K562 (cell line): ENCODE data around the gene ATG13. TPM values are rescaled to one million over a fixed set of nuclear protein-coding genes. Genes with fewer than 3 reads are reported as not detected.

Experiments used
- ATF6 ChIP-seq: sonication (generic); formaldehyde crosslinking; IDR thresholded peaks from 2 replicates; pipeline ENCODE4 v1.4.0; 2020; ENCODE audit warnings: mild to moderate bottlenecking, missing genetic modification reagents
- BRCA1 ChIP-seq, 2 experiments: fragments of 450-650 bp in 1 of 2; sonication (generic) in 1 of 2; formaldehyde crosslinking in 1 of 2; IDR thresholded peaks; 2 replicates each; pipeline versions ENCODE4 v1.5.0 to v1.6.1; 2017 to 2020; ENCODE audit warnings: mild to moderate bottlenecking in 1 of 2, missing genetic modification reagents in 1 of 2
- BRD9 ChIP-seq: fragments of 450-650 bp; IDR thresholded peaks from 2 replicates; pipeline ENCODE4 v1.6.1; 2018; ENCODE audit warnings: low read depth; ENCODE audit not compliant: partially characterized antibody
- C11orf30 ChIP-seq: fragments of 450-650 bp; IDR thresholded peaks from 2 replicates; pipeline ENCODE4 v1.6.1; 2016; ENCODE audit warnings: low read depth, mild to moderate bottlenecking
- CC2D1A ChIP-seq: fragments of 450-650 bp; IDR thresholded peaks from 2 replicates; pipeline ENCODE4 v1.6.1; 2017; ENCODE audit warnings: mild to moderate bottlenecking
- CSDE1 ChIP-seq, 2 experiments: fragments of 450-650 bp; IDR thresholded peaks; 2 replicates each; pipeline ENCODE4 v1.6.1; 2016; ENCODE audit warnings: mild to moderate bottlenecking in 1 of 2
- EHMT2 ChIP-seq: fragments of 450-650 bp; IDR thresholded peaks from 2 replicates; pipeline ENCODE4 v1.6.1; 2018; ENCODE audit warnings: antibody characterized with exemption
- ETV5 ChIP-seq: sonication (generic); formaldehyde crosslinking; IDR thresholded peaks from 2 replicates; pipeline ENCODE4 v1.4.0; 2020; ENCODE audit warnings: low read depth, mild to moderate bottlenecking, missing genetic modification reagents
- FIP1L1 ChIP-seq: fragments of 200-400 bp; formaldehyde crosslinking; IDR thresholded peaks from 2 replicates; pipeline ENCODE4 v1.6.1; 2018; ENCODE audit warnings: mild to moderate bottlenecking, low read depth, low read length; ENCODE audit not compliant: poor library complexity, severe bottlenecking
- FOXK2 ChIP-seq, 2 experiments: fragments of 450-650 bp; IDR thresholded peaks in 1 of 2; conservative IDR thresholded peaks in 1 of 2; 2 replicates each; pipeline ENCODE4 v1.6.1; 2016; ENCODE audit warnings: low read depth in 2 of 2, mild to moderate bottlenecking in 1 of 2
- KDM4B ChIP-seq, 2 experiments: fragments of 450-650 bp in 1 of 2; sonication (generic) in 1 of 2; IDR thresholded peaks; 2 replicates each; pipeline ENCODE4 v1.6.1; 2016 to 2017; ENCODE audit warnings: borderline replicate concordance in 2 of 2, antibody characterized with exemption in 1 of 2, low read depth in 1 of 2, mild to moderate bottlenecking in 1 of 2
- KLF10 ChIP-seq: fragments of 250-450 bp; sonication (Bioruptor Pico); IDR thresholded peaks from 2 replicates; pipeline ENCODE4 v1.6.1; 2021; ENCODE audit warnings: matching md5 sums
- NCOA1 ChIP-seq: fragments of 450-650 bp; IDR thresholded peaks from 2 replicates; pipeline ENCODE4 v1.6.1; 2016; ENCODE audit warnings: low read depth
- NONO ChIP-seq, 2 experiments: fragments of 200-400 bp in 1 of 2; fragments of 450-650 bp in 1 of 2; formaldehyde crosslinking in 1 of 2; IDR thresholded peaks; 2 replicates each; pipeline ENCODE4 v1.6.1; 2017; ENCODE audit warnings: low read depth in 2 of 2, mild to moderate bottlenecking in 2 of 2, moderate library complexity in 2 of 2, low read length in 1 of 2
- NUFIP1 ChIP-seq: fragments of 450-650 bp; IDR thresholded peaks from 2 replicates; pipeline ENCODE4 v1.6.1; 2018; ENCODE audit not compliant: partially characterized antibody
- PHB2 ChIP-seq: fragments of 450-650 bp; IDR thresholded peaks from 2 replicates; pipeline ENCODE4 v1.6.1; 2017; ENCODE audit warnings: low read depth
- PML ChIP-seq: IDR thresholded peaks from 2 replicates; pipeline ENCODE4 v1.6.1; 2012; ENCODE audit warnings: low read length, inconsistent platforms
- RBM17 ChIP-seq: fragments of 200-400 bp; formaldehyde crosslinking; IDR thresholded peaks from 2 replicates; pipeline ENCODE4 v1.6.1; 2017; ENCODE audit warnings: low read depth, mild to moderate bottlenecking, low read length, borderline replicate concordance
- RBM39 ChIP-seq: fragments of 200-400 bp; formaldehyde crosslinking; optimal IDR thresholded peaks from 2 replicates; pipeline ENCODE3; 2018; ENCODE audit warnings: low read depth, low read length
- RFX1 ChIP-seq: fragments of 450-650 bp; IDR thresholded peaks from 2 replicates; pipeline ENCODE4 v1.6.1; 2016; ENCODE audit warnings: mild to moderate bottlenecking, moderate library complexity
- RHOXF2B ChIP-seq: fragments of 250-450 bp; sonication (Bioruptor Pico); conservative IDR thresholded peaks from 2 replicates; pipeline ENCODE4 v1.5.1; 2021
- SAFB2 ChIP-seq: fragments of 200-400 bp; formaldehyde crosslinking; IDR thresholded peaks from 2 replicates; pipeline ENCODE4 v1.6.1; 2018; ENCODE audit warnings: borderline replicate concordance, low read length, low read depth, moderate library complexity; ENCODE audit not compliant: severe bottlenecking
- SMARCE1 ChIP-seq: fragments of 450-650 bp; IDR thresholded peaks from 2 replicates; pipeline ENCODE4 v1.7.1; 2016; ENCODE audit warnings: mild to moderate bottlenecking
- ZNF408 ChIP-seq: fragments of 250-450 bp; sonication (Bioruptor Pico); IDR thresholded peaks from 2 replicates; pipeline ENCODE4 v1.4.0; 2020; ENCODE audit warnings: low read depth, mild to moderate bottlenecking, moderate library complexity
- ZNF444 ChIP-seq: fragments of 250-450 bp; sonication (Bioruptor Pico); IDR thresholded peaks from 2 replicates; pipeline ENCODE4 v1.4.0; 2020; ENCODE audit warnings: mild to moderate bottlenecking, moderate library complexity
- ZNF445 ChIP-seq: fragments of 250-450 bp; sonication (Bioruptor Pico); IDR thresholded peaks from 2 replicates; pipeline ENCODE4 v1.4.0; 2020; ENCODE audit warnings: low read depth, mild to moderate bottlenecking, moderate library complexity
- ZNF764 ChIP-seq: fragments of 250-450 bp; sonication (Bioruptor Pico); IDR thresholded peaks from 2 replicates; pipeline ENCODE4 v1.4.0; 2020; ENCODE audit warnings: low read depth, mild to moderate bottlenecking, moderate library complexity
- polyA plus RNA-seq, 8 experiments: library from polyadenylated mRNA; depleted of rRNA in 4 of 8; stranded (reverse) in 5 of 8; unstranded in 3 of 8; fragments of >200 nt; fragmentation: Nextera tagmentation in 2 of 8; fragmentation: Illumina TruSeq in 1 of 8; extraction: Ambion mirVana in 2 of 8; extraction: Trizol in 1 of 8; gene quantifications; 2 replicates each; pipeline versions ENCODE4 v1.2.1 to v1.2.3, GENCODE V29; 2011 to 2014; ENCODE audit warnings: inconsistent platforms in 1 of 8, missing spikeins in 1 of 8
- total RNA-seq, 7 experiments: library from RNA; depleted of rRNA in 6 of 7; stranded (reverse); fragments of >200 nt in 6 of 7; fragmentation: Illumina TruSeq in 2 of 7; extraction: Trizol in 2 of 7; gene quantifications; 2 replicates each; pipeline versions ENCODE4 v1.2.1 to v1.2.3, GENCODE V29; 2011 to 2021; ENCODE audit warnings: low replicate concordance in 1 of 7
- TF ChIP-seq, protein P1 (sequence below): fragments of 450-650 bp; formaldehyde crosslinking; IDR thresholded peaks from 2 replicates; pipeline ENCODE4 v1.4.0; 2020; ENCODE audit warnings: mild to moderate bottlenecking, moderate library complexity

The ATG13 gene
- total and polyA plus RNA-seq, 9 of the 15 experiments (the other 6 are each of a cell fraction or from before 2014, with no cell fraction given): 13.1 to 61.5 (median 36.5) TPM

DNA sequence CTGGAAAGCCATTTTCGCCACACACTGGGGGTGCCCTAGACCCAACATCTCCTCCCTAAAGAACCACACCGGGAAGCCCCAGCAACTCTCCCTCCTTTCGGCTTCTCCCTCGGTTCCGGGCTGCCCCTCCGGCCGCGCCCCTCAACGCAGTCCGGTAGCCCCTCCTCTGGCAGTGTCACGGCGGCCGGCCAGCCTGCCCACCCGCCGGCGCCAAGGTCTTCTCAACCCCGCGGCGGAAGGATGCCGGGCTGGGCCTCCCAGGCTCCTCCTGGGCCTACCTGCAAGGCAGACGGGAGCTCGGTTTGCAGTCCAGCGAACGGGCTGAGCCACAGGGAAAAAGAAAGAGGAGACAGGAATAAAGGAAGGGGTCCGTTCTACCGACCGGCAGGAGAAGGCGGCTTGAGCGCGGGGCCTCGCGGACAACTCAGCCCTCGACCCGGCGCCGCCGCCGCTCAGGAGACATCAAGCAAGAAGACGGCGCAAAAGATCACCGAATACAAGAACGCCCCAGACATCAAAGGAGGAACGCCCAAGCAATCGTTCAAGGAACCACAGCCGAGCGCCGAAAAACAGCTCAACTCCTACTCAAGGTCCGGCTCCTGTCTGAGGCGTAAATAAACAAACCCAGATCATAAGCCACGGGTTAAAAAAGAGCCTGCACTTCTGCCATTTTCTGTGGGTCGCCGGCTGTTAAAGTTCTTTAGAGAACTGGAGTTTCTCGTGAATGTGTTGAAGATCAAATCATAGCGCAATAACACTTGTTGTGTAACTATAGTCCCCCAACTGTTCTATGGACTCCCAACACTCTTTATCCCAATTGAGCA lies 23.6 kb upstream of the ATG13 start, which contains the start of gene AMBRA1 (continued):
- no peak for TF ChIP-seq SAFB2
- no peak for TF ChIP-seq FIP1L1
- no peak for TF ChIP-seq KLF10
- no peak for TF ChIP-seq ATF6 (CRISPR knock-in tag)
- peak; percentile 96 to 97 for TF ChIP-seq FOXK2 (conservative IDR thresholded peaks at IDR 0.05 in 1 of 2, IDR thresholded peaks at IDR 0.05 in 1 of 2; ENCODE audit: low read depth in 2 of 2)
- peak; percentile 46; the same call in 1 of the 2 replicates for TF ChIP-seq PML
- no peak for TF ChIP-seq CC2D1A
- TF ChIP-seq NONO (IDR thresholded peaks at IDR 0.05; ENCODE audit: low read depth in 2 of 2, low read length in 1 of 2): 0 out of 4 replicates have a peak, but pooled peaks of 1 of the 2 experiments have one; percentile 29
- TF ChIP-seq NCOA1: no peak
- TF ChIP-seq KDM4B (IDR thresholded peaks at IDR 0.05; ENCODE audit: borderline replicate concordance in 2 of 2, low read depth in 1 of 2): 0 out of 4 replicates have a peak, but pooled peaks of 1 of the 2 experiments have one; percentile 54
- no peak for TF ChIP-seq BRCA1 (IDR thresholded peaks at IDR 0.05)
- no peak for TF ChIP-seq BRCA1 (CRISPR knock-in tag; IDR thresholded peaks at IDR 0.05)
- TF ChIP-seq RBM39: peak; percentile 85
- TF ChIP-seq SMARCE1: no peak
- TF ChIP-seq C11orf30: peak; percentile 86
- no peak for TF ChIP-seq RBM17
- peak; percentile 13 for TF ChIP-seq BRD9
- no peak for TF ChIP-seq ZNF764 (CRISPR knock-in tag)
- TF ChIP-seq ETV5: no peak; the same call in 1 of the 2 replicates
- TF ChIP-seq RFX1: no peak
- TF ChIP-seq ZNF444: no peak
- no peak for TF ChIP-seq ZNF408
- no peak for TF ChIP-seq CSDE1 (IDR thresholded peaks at IDR 0.05)
- TF ChIP-seq ZNF445 (CRISPR knock-in tag): no peak
- TF ChIP-seq RHOXF2B (CRISPR knock-in tag): no peak
- no peak for TF ChIP-seq PHB2
- no peak for TF ChIP-seq NUFIP1
- TF ChIP-seq, protein P1, sequence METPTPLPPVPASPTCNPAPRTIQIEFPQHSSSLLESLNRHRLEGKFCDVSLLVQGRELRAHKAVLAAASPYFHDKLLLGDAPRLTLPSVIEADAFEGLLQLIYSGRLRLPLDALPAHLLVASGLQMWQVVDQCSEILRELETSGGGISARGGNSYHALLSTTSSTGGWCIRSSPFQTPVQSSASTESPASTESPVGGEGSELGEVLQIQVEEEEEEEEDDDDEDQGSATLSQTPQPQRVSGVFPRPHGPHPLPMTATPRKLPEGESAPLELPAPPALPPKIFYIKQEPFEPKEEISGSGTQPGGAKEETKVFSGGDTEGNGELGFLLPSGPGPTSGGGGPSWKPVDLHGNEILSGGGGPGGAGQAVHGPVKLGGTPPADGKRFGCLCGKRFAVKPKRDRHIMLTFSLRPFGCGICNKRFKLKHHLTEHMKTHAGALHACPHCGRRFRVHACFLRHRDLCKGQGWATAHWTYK (CRISPR knock-in tag): peak; percentile 75; the same call in 1 of the 2 replicates
- TF ChIP-seq EHMT2: no peak
